Measurements from ENCODE around the gene OVCH1. TPM values are rescaled to one million over a fixed set of nuclear protein-coding genes. Genes with fewer than 3 reads are reported as not detected.
A peak's percentile ranks its signal among the peaks of the same experiment; 100 is the strongest.

The OVCH1 gene
- total and polyA plus RNA-seq, 7 donors, result 0.03 to 2.5 (median 0.27) TPM; not detected in 2

- intact Hi-C loops (cut with DNase I), result no loop called here
- Histone ChIP-seq H3K9me3 (no peaks in the 10 kb centered on the region), H3K4me1 (peaks cover 0 to 8% (median 0%) of the 10 kb centered on the region in 4 donors), H3K36me3 (no peaks in the 10 kb centered on the region), H3K4me3 (no peak overlapping the region), H3K27me3 (no peaks in the 10 kb centered on the region), H3K27ac (no peak overlapping the region)
- WGBS, 2 donors, result 10 to 43% methylated on average over 1 of the region's 1 CpG
- DNase-seq, result no peak
- TF ChIP-seq CTCF (IDR thresholded peaks at IDR 0.05) (no peak), EP300 (IDR thresholded peaks at IDR 0.05) (no peak), POLR2A (IDR thresholded peaks at IDR 0.05) (no peak), POLR2AphosphoS5 (IDR thresholded peaks at IDR 0.05) (no peak)
These were observed 34.0 kb upstream of the OVCH1 start for GRCh38 chr12:29531471-29531870.

GRCh38 chr12:29530436-29530835 lies 33.0 kb upstream of the OVCH1 start:
- H3K36me3 ChIP-seq, result no peaks in the 10 kb centered on the region
- WGBS, 2 donors, result 74 to 87% methylated on average over 4 of the region's 4 CpGs
- intact Hi-C loops (cut with DNase I), result no loop called here
- no peak overlapping the region for H3K4me3 ChIP-seq
- no peaks in the 10 kb centered on the region for H3K27me3 ChIP-seq
- H3K4me1 ChIP-seq, result peaks cover 0 to 8% (median 0%) of the 10 kb centered on the region in 4 donors
- DNase-seq, result no peak
- H3K27ac ChIP-seq, result no peak overlapping the region
- TF ChIP-seq POLR2A (IDR thresholded peaks at IDR 0.05), result no peak
- no peak for TF ChIP-seq POLR2AphosphoS5 (IDR thresholded peaks at IDR 0.05)
- H3K9me3 ChIP-seq, result no peaks in the 10 kb centered on the region

- Histone ChIP-seq H3K4me1 (peaks cover 0 to 8% (median 0%) of the 10 kb centered on the region in 4 donors), H3K27me3 (no peaks in the 10 kb centered on the region), H3K27ac (no peak overlapping the region), H3K9me3 (no peaks in the 10 kb centered on the region), H3K4me3 (no peak overlapping the region), H3K36me3 (no peaks in the 10 kb centered on the region)
- TF ChIP-seq CTCF (IDR thresholded peaks at IDR 0.05), result no peak
- TF ChIP-seq POLR2A (IDR thresholded peaks at IDR 0.05), result no peak
- no peak for TF ChIP-seq EP300 (IDR thresholded peaks at IDR 0.05)
- no peak for TF ChIP-seq POLR2AphosphoS5 (IDR thresholded peaks at IDR 0.05)
- DNase-seq, result no peak
- WGBS, 2 donors, result 81 to 86% methylated on average over 4 of the region's 4 CpGs
- intact Hi-C loops (cut with DNase I), result no loop called here
These were observed 30.7 kb upstream of the OVCH1 start for GRCh38 chr12:29528161-29528560.

GRCh38 chr12:29521951-29522350 lies 24.5 kb upstream of the OVCH1 start:
- Histone ChIP-seq H3K27ac (no peak overlapping the region), H3K4me3 (no peak overlapping the region), H3K27me3 (no peaks in the 10 kb centered on the region), H3K36me3 (peaks cover 0 to 13% (median 7%) of the 10 kb centered on the region in 4 donors), H3K4me1 (no peaks in the 10 kb centered on the region), H3K9me3 (no peaks in the 10 kb centered on the region)
- TF ChIP-seq CTCF (IDR thresholded peaks at IDR 0.05) (no peak), POLR2AphosphoS5 (IDR thresholded peaks at IDR 0.05) (no peak), EP300 (IDR thresholded peaks at IDR 0.05) (no peak), POLR2A (IDR thresholded peaks at IDR 0.05) (no peak)
- WGBS, 2 donors, result 57 to 87% methylated on average over 2 of the region's 2 CpGs
- intact Hi-C loops (cut with DNase I), result no loop called here
- DNase-seq, result no peak

GRCh38 chr12:29519585-29520182 lies 22.2 kb upstream of the OVCH1 start:
- Histone ChIP-seq H3K9me3 (no peaks in the 10 kb centered on the region), H3K27ac (no peak overlapping the region), H3K36me3 (peaks cover 0 to 32% (median 8%) of the 10 kb centered on the region in 4 donors), H3K27me3 (no peaks in the 10 kb centered on the region), H3K4me3 (no peak overlapping the region), H3K4me1 (no peaks in the 10 kb centered on the region)
- TF ChIP-seq CTCF (IDR thresholded peaks at IDR 0.05) (peak; percentile 24 to 56 (median 35)), POLR2A (IDR thresholded peaks at IDR 0.05) (no peak)
- DNase-seq, result no peak
- intact Hi-C loops (cut with DNase I), result no loop called here

Data from sigmoid colon (tissue), 7 donors.